BE2C (cell line): Measurements from ENCODE around the gene PRELP. TPM values are rescaled to one million over a fixed set of nuclear protein-coding genes. Genes with fewer than 3 reads are reported as not detected.
A peak's percentile ranks its signal among the peaks of the same experiment; 100 is the strongest.

ENCODE experiments used
- DNase-seq: peaks from one replicate; pipeline ENCODE4 v3.0.0-alpha.2; 2020
- H3K27me3 ChIP-seq: fragments of 250-450 bp; sonication (Bioruptor Pico); 2 replicates; pipeline ENCODE4 v1.5.1; 2020; ENCODE audit warnings: mild to moderate bottlenecking
- H3K36me3 ChIP-seq: fragments of 250-450 bp; sonication (Bioruptor Pico); 2 replicates; pipeline ENCODE4 v1.5.1; 2020; ENCODE audit warnings: mild to moderate bottlenecking
- H3K4me1 ChIP-seq: fragments of 250-450 bp; sonication (Bioruptor Pico); 2 replicates; pipeline ENCODE4 v1.5.1; 2020
- H3K4me3 ChIP-seq: 2 replicates; pipeline ENCODE4 v1.5.1; 2011; ENCODE audit warnings: low read depth, low read length
- H3K9me3 ChIP-seq: fragments of 250-450 bp; sonication (Bioruptor Pico); 2 replicates; pipeline ENCODE4 v1.5.1; 2020
- CTCF ChIP-seq: IDR thresholded peaks from 2 replicates; pipeline ENCODE4 v1.5.1; 2012; ENCODE audit warnings: mild to moderate bottlenecking, low read depth, low read length
- polyA plus RNA-seq: library from polyadenylated mRNA; unstranded; fragments of >200 nt; gene quantifications from one replicate; pipeline ENCODE4 v1.2.1, GENCODE V29; 2012; ENCODE audit warnings: low read depth, missing spikeins; ENCODE audit not compliant: insufficient read length, insufficient read depth

Gene PRELP
- not detected for polyA plus RNA-seq

DNA sequence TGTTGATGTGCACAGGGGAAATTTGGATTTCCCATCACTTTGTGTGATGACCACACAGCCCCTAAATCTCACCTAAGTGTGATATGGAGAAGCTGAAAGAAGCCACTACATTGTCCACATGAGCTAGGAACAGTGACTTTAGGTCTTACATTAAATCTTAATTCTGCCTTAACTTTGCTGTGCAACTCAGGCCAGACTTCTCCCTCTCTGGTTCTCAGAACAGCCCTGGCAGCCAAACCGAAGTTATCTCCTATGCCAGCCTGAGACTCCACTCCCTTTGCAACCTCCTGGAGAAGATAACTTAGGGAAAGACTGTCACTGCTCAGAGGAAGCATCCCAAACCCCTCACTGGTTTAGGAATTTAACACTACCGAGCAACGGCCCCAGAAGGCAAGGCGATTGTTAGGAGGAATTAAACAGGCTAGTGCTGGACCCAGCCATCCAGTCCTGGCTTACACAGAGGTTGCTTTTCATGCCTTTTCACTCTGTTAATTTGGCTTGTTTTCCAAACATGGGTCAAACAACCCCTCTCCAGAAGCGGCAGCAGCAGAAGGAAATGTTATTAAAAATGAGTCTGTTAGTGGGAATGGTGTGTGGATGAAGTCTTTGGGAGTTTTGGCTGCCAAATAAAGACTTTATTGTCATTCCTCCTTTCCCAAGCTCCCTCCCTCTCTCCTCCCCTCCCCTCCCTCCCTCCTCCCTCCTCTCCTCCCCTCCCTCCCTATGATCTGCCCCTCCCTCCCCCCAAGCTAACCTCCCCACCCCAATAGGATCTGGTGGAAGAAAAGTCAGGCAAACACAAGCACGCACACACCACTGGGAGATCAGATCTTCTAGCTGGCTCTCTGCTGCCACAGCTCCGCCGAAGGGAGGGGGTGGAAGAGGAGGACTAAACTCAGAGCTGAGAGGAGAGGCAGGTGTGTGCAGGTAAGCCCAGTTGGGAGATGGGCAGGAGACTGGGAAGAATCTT, at the start of gene PRELP:
TSS of gene PRELP (plus strand) at position 795 of the 970 bp plus-strand sequence. CDS start 7,379 bp downstream, outside the sequence.
- H3K9me3 ChIP-seq, result no peaks in the 10 kb centered on the region
- TF ChIP-seq CTCF, result no peak
- H3K27me3 ChIP-seq, result no peaks in the 10 kb centered on the region
- no peak within 1 kb of the TSS for H3K4me3 ChIP-seq
- no peaks in the 10 kb centered on the region for H3K36me3 ChIP-seq
- H3K4me1 ChIP-seq, result peaks cover 5% of the 10 kb centered on the region
- DNase-seq, result peak; percentile 36

DNA sequence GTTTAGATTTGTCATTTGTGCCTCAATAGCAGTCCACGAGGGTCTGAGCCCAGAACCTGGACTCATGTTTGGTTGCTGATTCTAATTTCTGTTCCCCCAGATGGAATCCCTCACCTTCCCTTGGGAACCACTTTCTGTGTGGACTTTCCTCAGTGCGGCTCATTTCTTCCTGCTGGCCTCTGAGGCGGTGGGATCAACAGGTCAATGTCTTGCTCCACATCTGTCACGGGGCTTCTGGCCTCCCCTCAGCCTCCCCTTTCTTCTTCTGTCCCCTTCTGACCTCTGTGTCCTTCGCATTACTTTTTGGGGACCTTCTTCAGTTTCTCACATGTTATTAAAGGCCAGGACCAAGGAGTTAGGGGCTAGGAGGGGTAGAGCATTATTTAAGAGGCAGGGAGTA, 49.2 kb upstream of the PRELP start:
- TF ChIP-seq CTCF, result no peak
- DNase-seq, result no peak
- Histone ChIP-seq H3K9me3 (no peaks in the 10 kb centered on the region), H3K36me3 (no peaks in the 10 kb centered on the region), H3K4me1 (peaks cover 8% of the 10 kb centered on the region; the same call in 1 of the 2 replicates), H3K4me3 (no peak overlapping the region), H3K27me3 (no peaks in the 10 kb centered on the region)

GRCh38 chr1:203426870-203427269, 48.7 kb upstream of the PRELP start:
- Histone ChIP-seq H3K9me3 (no peaks in the 10 kb centered on the region), H3K4me1 (peaks cover 8% of the 10 kb centered on the region; the same call in 1 of the 2 replicates), H3K27me3 (no peaks in the 10 kb centered on the region), H3K36me3 (no peaks in the 10 kb centered on the region), H3K4me3 (no peak overlapping the region)
- DNase-seq, result no peak
- no peak for TF ChIP-seq CTCF

DNA sequence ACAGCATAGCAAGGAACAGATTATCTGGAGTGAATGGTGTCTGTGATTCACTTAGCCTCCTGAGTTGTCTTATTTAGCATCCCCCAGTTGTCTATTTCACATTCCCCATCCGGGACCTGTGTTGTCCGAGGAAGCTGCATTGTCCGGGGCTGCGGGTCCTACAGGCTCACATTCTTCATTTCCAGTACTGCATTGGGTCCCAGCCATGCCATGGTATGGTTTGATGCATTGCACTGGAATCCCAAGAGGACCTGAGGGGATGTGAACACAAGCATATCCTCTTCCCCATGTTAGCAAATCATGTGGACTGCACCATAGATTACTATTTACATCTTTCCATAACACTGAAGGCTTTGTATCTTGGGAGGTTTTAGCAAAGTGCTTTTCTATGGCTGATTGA, 48.2 kb upstream of the PRELP start:
- DNase-seq, result no peak
- Histone ChIP-seq H3K36me3 (no peaks in the 10 kb centered on the region), H3K4me1 (peaks cover 8% of the 10 kb centered on the region; the same call in 1 of the 2 replicates), H3K9me3 (no peaks in the 10 kb centered on the region), H3K4me3 (no peak overlapping the region), H3K27me3 (no peaks in the 10 kb centered on the region)
- TF ChIP-seq CTCF, result no peak

DNA sequence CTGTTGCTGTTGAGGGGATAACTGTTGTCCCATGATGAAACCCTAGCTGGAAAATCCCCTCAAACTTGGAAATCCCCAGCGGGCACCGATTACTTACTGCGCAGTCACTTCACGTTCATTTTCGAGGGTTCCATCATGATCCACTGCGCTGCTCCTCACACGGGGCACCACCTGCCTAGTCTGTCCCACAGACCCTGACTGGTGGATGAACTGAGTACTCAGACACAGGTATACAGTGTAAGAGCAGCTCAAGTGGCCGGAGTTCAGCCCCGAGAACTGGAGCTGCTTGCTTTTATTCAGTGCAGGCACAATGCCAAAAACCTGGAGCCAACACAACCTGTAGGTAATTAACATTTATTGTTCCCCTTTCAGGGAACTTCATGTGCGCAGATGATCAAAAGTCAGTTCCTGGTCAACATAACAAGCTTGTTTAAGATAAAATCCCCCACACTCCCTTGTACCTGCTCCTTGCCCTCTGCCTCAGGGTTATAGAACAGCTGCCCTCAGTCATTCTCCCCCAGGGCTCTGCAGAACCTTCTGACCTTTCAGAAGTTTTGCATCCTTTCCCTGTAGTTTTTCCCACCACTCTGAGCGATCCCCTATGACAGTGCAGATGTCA, 46.5 kb upstream of the PRELP start:
- no peak for TF ChIP-seq CTCF
- Histone ChIP-seq H3K9me3 (no peaks in the 10 kb centered on the region), H3K4me3 (no peak overlapping the region), H3K27me3 (no peaks in the 10 kb centered on the region), H3K4me1 (peaks cover 8% of the 10 kb centered on the region; the same call in 1 of the 2 replicates), H3K36me3 (no peaks in the 10 kb centered on the region)
- DNase-seq, result no peak
